ENCODE measurements around the gene BLOC1S6.
"Not testable (repeated sequence)": the region's sequence is repeated elsewhere in the genome, so short reads cannot be mapped to it uniquely, and the experiment has no call there.

The BLOC1S6 gene

GRCh38 chr15:45641999-45642932 lies 55.1 kb downstream of the BLOC1S6 start:
- peak; percentile 43 for DNase-seq

- no peak for DNase-seq
These were observed 57.3 kb downstream of the BLOC1S6 start for GRCh38 chr15:45644437-45644836.

- DNase-seq = peak; percentile 78
These were observed 58.1 kb downstream of the BLOC1S6 start for GRCh38 chr15:45645026-45645980.

- peak; percentile 51 for DNase-seq
These were observed 59.0 kb downstream of the BLOC1S6 start for GRCh38 chr15:45646220-45646619.

- no peak for DNase-seq
These were observed 60.6 kb downstream of the BLOC1S6 start for GRCh38 chr15:45647828-45648227.

GRCh38 chr15:45648521-45649200 lies 61.5 kb downstream of the BLOC1S6 start:
- DNase-seq = peak; percentile 86

GRCh38 chr15:45650007-45650406 lies 62.8 kb downstream of the BLOC1S6 start:
- not testable (repeated sequence) for DNase-seq

- no peak for DNase-seq
These were observed 63.8 kb downstream of the BLOC1S6 start for GRCh38 chr15:45650889-45651525.

- no peak for DNase-seq
These were observed 66.7 kb downstream of the BLOC1S6 start for GRCh38 chr15:45653702-45654424.

- no peak for DNase-seq
These were observed 67.6 kb downstream of the BLOC1S6 start for GRCh38 chr15:45654749-45655148.

- DNase-seq = no peak
These were observed 70.1 kb downstream of the BLOC1S6 start for GRCh38 chr15:45657254-45657653.

GRCh38 chr15:45657764-45658545 lies 70.8 kb downstream of the BLOC1S6 start:
- no peak for DNase-seq

Data from kidney glomerular epithelial cell (primary cell).